Activated T-cell treated with anti-CD3 and anti-CD28 coated beads, Interleukin-2, amount 50 U/mL, for 1 hour (primary cell): ENCODE results near the gene LSM12.
A peak's percentile ranks its signal among the peaks of the same experiment; 100 is the strongest.
"Not testable (repeated sequence)": the region's sequence is repeated elsewhere in the genome, so short reads cannot be mapped to it uniquely, and the experiment has no call there.

Experiments
- DNase-seq: peaks from one replicate; pipeline ENCODE4 v3.0.0-alpha.2; 2020

Gene LSM12

GRCh38 chr17:44006598-44007345 is 59.7 kb downstream of the LSM12 start:
- peak; percentile 96 for DNase-seq

- no peak for DNase-seq
Measured at GRCh38 chr17:44006272-44006597, 60.2 kb downstream of the LSM12 start.

- peak; percentile 58 for DNase-seq
Measured at GRCh38 chr17:44005527-44006271, 60.8 kb downstream of the LSM12 start.

DNA sequence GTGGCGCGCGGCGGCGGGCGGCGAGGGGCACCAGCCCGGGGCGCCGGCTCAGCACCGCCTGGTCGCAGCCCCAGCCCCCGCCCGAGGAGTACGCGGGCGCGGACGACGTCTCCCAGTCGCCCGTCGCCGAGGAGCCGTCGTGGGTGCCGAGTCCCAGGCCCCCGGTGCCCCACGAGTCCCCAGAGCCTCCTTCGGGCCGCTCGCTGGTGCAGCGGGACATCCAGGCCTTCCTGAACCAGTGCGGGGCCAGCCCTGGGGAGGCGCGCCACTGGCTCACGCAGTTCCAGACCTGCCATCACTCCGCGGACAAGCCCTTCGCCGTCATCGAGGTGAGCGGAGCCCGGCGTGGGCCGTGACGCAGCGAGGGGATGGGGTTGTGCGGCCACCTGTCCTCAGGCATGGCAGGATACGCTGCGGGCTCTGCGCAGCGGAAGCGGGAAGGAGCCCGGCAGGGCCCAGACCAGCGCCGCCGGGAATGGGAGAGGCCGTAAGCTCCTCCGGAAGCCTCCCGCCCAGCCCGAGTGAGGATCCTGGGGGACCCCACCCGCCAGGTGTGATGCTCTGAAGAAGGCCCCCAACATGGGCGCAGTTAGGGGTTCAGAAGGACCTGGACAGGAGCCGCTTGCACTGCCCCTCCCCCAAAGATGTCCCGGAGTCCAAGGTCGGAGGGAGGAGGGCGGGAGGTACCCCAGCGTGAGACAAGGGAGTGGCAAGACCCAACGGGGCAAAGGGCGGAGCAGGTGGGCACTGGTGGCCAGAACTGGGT is 61.5 kb downstream of the LSM12 start:
- DNase-seq, result peak; percentile 46

DNA sequence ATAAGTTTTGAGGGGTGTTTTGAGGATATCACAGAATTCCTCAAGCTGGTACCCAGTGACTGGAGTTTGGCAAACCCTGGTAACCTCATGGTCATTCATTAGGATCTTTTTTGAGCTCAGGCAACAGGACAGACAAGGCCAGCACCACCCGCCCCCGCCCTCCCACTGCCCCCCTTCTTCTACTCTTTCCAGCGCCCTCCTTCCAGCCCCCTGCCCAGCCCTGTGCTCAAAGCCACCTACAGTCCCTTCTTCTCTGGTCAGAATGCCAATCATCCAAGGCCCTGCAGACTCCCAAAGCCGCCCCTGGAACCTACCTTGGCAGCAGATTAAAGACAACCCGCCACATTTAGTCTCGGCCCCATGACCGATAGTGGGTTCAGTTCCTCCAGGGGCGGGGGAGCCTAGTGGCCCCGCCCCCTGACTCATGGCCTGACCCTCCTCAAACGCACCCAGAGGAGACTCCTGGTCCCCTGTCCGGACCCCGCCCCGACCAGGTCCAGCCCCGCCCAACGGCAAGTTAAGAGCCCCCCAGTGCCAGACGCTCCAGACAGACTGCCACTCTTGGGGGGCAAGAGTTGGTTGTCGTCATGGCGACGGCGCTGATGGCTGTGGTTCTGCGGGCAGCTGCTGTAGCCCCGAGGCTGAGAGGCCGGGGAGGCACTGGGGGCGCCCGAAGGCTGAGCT is 62.3 kb downstream of the LSM12 start, which contains the start of gene NAGS:
TSS of gene NAGS (plus strand) at position 546 of the 684 bp plus-strand sequence. CDS start at position 588, 42 bp downstream.
- peak; percentile 36 for DNase-seq

DNA sequence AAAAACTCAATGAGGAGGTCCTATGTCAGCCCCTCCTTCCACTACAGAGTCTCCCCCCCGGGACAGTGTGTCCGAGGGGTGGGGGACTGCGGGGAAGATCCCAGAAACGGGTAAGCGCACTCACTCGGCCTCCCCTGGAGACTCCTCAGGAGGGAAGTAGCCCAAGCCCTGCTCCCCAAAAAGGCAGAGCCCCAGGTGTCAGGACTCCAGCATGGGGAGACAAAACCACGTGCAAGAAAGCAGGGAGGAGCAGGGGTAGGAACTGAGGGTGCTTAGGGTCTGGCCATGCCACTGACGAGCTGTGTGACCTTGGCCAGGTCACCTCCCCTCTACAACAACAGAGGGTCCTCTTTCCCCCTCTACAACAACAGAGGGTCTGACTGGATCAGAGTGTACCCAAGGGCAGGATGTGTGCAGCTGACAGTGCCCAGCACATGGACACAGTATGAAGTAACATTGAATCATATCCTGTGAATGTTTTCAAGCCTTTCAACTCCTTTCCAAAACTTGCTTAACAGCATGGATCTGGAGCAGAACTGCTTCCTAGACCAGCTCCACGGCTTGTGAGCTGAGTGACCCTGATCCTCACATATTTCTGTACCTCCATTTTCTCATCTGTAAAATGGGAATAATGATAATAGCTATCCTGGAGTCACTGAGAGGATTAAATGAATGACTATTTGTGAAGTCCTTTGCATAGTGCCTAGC is 64.2 kb downstream of the LSM12 start:
- DNase-seq, result no peak

DNA sequence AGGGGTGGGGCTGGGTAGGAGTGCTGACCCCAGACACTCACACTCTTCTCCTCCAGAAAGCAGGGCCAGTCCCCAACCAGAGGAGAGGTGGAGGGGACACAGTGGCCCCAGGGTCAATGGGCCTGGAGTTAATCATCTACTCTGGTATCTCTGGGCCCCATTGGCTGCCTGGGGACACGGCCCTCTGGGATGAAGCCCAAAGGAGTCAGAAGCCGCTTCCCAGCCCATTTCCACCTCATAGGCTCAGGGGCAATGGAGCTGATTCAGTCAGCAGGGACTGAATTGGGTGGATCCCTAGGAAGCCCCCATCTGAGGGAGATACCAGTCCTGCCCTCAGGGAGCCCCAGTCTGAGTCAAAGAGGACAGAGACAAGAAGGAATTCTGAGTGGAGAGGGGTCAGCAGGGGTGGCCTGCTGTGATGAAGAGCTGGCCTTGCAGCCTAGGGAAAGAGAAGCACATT is 65.0 kb downstream of the LSM12 start:
- DNase-seq, result no peak

GRCh38 chr17:44000871-44001460 is 65.5 kb downstream of the LSM12 start:
- no peak for DNase-seq

DNA sequence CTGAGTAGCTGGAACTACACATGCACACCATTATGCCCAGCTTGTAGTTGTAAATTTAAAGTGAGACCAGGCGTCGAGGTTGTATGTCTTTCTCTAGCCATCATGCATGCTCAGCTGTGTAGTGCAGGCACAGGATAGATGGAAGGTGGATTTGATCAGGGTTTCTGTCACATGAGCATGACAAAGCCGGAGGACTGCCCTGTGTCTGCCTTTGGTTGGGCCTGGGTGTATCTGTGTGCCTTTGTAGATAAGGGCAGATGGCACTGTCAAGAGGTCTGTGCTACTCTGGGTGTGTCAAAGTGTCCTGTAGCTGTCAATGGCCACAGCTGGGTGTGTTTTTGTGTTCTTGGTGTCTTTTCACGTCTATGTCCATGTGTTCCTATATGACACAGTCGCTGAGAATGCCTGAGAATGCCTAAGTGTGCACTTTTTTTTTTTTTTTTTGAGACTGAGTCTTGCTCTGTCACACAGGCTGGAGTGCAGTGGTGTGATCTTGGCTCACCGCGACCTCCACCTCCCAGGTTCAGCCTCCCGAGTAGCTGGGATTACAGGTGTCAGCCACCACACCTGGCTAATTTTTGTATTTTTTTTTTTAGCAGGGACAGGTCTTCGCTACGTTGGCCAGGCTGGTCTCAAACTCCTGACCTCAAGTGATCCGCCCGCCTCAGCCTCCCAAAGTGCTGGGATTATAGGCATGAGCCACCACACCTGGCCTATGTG is 66.2 kb downstream of the LSM12 start:
- DNase-seq, result no peak

DNA sequence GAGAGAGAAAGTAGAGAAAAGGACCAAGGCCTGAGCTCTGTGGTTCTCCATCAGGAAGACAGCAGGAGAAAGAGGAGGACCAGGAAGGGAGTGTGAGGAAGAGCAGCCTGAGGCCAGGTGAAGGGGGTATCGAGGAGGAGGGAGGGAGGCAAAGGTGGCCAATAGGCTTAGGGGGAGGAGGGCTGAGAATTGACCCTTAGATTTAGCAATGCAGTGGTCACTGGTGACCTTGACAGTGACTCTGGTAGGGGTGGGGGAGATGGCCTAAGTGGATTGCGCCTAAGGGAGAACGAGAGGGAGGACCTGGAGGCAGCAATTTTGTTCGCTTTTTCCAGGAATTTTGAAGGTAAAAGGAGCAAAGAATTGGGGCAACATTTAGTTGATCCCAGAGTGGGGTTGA is 67.4 kb downstream of the LSM12 start:
- DNase-seq, result no peak

GRCh38 chr17:43998552-43998951 is 67.9 kb downstream of the LSM12 start:
- no peak for DNase-seq

GRCh38 chr17:43997180-43997579 is 69.3 kb downstream of the LSM12 start:
- DNase-seq, result not testable (repeated sequence)

DNA sequence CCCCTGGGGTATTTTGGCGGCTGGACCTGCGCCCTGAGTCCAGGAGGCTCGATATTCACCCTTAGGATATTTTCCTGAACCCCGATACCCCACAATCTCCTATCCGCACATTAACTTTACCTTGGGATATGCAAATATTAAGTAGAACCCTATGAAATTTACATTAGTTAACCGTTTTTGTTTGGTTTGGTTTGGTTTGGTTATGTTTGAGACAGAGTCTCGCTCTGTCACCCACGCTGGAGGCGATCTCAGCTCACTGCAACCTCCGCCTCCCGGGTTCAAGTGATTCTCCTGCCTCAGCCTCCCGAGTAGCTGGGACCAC is 71.4 kb downstream of the LSM12 start:
- no peak for DNase-seq

- peak; percentile 74 for DNase-seq
Measured at GRCh38 chr17:43994272-43995149, 72.0 kb downstream of the LSM12 start.

- DNase-seq, result no peak
Measured at GRCh38 chr17:43992641-43993040, 73.8 kb downstream of the LSM12 start.

DNA sequence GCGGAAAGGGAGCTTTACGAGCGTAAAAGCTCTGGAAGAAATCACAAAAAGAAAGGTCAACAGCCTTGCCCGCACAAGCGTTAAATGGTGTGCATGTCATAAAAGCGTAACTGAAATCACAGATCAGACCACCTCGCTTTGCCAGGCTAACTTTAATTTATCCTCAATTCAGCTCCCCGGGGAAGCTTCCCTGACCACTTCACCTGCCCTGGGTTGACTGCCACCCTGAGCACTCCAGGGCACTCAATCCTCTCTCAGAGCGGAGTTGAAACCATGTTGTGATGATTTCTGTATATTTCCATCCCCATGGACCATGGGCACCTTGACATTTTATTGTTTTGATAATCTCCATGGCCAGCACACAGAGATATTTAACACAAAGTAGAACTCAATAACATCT is 78.2 kb downstream of the LSM12 start:
- no peak for DNase-seq

DNA sequence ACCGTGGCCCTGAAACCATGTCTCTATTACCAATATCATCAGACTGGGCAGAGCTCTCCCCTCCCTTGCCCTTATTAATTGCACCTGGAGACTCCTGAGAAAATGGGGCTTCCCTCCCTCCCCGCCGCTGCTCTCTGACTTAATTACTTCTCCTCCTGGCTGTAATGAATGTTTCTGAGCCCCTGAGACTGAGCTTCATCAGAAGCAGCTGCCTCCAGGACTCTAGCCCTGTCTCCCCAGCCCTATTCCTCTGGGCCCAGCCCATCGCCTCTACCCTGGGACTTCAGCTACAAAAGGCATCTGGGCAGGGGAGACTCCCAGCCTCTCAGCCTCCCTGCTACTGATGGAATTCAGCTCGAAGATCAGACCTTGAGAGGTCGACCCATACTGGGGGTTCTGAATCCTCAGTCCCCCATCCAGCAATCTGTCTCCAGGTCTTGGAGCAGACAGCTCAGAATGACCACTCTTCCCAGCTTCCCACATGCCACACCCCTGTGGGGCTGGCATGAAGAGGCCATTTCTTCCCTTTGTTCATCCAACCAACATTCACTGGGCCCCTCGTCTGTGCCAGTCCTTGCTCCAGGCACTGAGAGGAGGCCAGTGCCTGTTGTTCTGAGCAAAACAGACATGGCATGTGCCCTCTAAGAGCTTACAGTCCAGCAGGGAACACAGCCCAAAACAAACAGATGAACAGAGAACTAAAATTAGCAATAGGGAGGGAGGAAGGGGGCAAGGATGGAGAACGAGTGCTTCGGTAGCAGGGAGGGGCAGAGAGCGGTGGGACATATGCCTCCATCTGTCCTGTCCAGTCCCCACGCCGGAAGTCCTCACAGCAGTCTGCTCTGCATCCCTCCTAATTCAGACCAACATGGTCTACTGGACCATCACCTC is 79.1 kb downstream of the LSM12 start:
- no peak for DNase-seq

DNA sequence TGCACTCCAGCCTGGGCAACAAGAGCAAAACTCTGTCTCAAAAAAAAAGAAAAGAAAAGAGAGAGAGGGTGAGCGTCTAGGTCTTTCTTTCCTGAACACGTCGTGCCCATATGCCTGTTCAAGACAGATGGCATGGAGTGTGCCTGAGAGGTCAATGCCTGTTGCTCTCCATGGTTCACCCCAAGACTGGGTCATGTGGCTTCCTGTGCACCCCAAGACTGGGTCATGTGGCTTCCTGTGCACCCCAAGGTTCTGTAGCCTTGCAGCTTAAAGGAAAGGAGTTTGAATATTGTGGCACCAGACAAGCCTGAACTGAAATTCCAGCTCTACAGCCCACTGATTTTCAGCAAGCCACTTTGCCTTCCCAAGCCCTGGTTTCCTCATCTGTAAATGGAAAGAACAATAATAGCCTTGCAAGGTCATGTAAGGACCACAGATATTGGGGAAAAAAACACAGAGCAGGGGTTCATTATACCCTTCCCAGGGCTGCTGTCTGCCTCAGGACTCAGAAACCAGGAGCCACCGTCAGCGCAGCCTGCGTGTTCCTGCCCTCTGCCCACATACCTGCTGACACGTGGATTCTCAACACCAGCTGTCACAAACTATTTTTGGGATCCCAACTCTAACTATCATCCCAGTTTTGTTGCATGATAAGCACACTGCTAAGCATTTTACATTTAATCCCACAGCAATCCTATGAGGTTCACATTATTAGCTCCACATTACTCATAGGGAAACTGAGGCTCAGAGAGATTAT is 80.1 kb downstream of the LSM12 start:
- DNase-seq, result no peak
